H1 (cell line): ENCODE data around the gene LILRB3. TPM values are rescaled to one million over a fixed set of nuclear protein-coding genes. Genes with fewer than 3 reads are reported as not detected.
A peak's percentile ranks its signal among the peaks of the same experiment; 100 is the strongest.

Experiments
- CTCF ChIA-PET: fragments of 300-600 bp; sonication (Branson Sonifier 250); formaldehyde crosslinking; loops from one replicate; lab custom pipeline; 2021; ENCODE audit not compliant: partially characterized antibody; lab: Charles Lee
- POLR2A ChIA-PET: fragments of 300-600 bp; sonication (Branson Sonifier 250); formaldehyde crosslinking; loops from one replicate; lab custom pipeline; 2021; ENCODE audit warnings: inconsistent platforms; ENCODE audit not compliant: partially characterized antibody; lab: Charles Lee
- DNase-seq, 2 experiments: peaks; one replicate each; pipeline versions ENCODE4 v3.0.0 to v3.0.0-alpha.2; 2010 to 2022; ENCODE audit warnings: low spot score in 2 of 2, low read depth in 1 of 2, mixed read lengths in 1 of 2
- FAIRE-seq: peaks from 2 replicates; lab custom pipeline; 2011; peaks lifted over from hg19 to GRCh38; lab: Jason Lieb, UNC
- H2AFZ ChIP-seq: 2 replicates; pipeline ENCODE4 v1.8.1; 2012; ENCODE audit warnings: low read length, inconsistent platforms
- H2AK5ac ChIP-seq: 2 replicates; pipeline ENCODE4 v1.6.1; 2013; ENCODE audit warnings: low read depth, low read length
- H2BK120ac ChIP-seq: replicated peaks from 2 replicates; pipeline ENCODE3; 2013; ENCODE audit warnings: low read depth, low read length, inconsistent platforms
- H2BK12ac ChIP-seq: 2 replicates; pipeline ENCODE4 v1.6.1; 2013; ENCODE audit warnings: low read depth, low read length
- H2BK15ac ChIP-seq: 2 replicates; pipeline ENCODE4 v1.6.1; 2013; ENCODE audit warnings: low read length
- H2BK20ac ChIP-seq: 2 replicates; pipeline ENCODE4 v1.6.1; 2013; ENCODE audit warnings: low read length
- H2BK5ac ChIP-seq: 2 replicates; pipeline ENCODE4 v1.6.1; 2013; ENCODE audit warnings: low read depth, low read length
- H3K14ac ChIP-seq: 2 replicates; pipeline ENCODE4 v1.6.1; 2013; ENCODE audit warnings: inconsistent platforms; ENCODE audit not compliant: insufficient read length
- H3K18ac ChIP-seq: 2 replicates; pipeline ENCODE4 v1.6.1; 2013; ENCODE audit warnings: low read length; ENCODE audit errors: extremely low read depth
- H3K23ac ChIP-seq: 2 replicates; pipeline ENCODE4 v1.6.1; 2013; ENCODE audit warnings: inconsistent platforms; ENCODE audit not compliant: insufficient read length
- H3K23me2 ChIP-seq: 2 replicates; pipeline ENCODE4 v1.6.1; 2013; ENCODE audit warnings: low read depth, low read length
- H3K27ac ChIP-seq: 2 replicates; pipeline ENCODE4 v1.6.1; 2011; ENCODE audit warnings: low read depth, low read length, inconsistent platforms
- H3K27me3 ChIP-seq, 4 experiments: replicated peaks in 1 of 4; 1 replicate in 1 of 4; 2 replicates in 3 of 4; pipeline versions ENCODE4 v1.6.1 to v1.8.1; 2011 to 2013; ENCODE audit warnings: low read length in 3 of 4, mild to moderate bottlenecking in 3 of 4, inconsistent platforms in 2 of 4, mixed read lengths in 2 of 4, moderate library complexity in 1 of 4; ENCODE audit not compliant: control insufficient read depth in 3 of 4, insufficient read depth in 3 of 4; ENCODE audit errors: extremely low read depth in 1 of 4
- H3K36me3 ChIP-seq, 4 experiments: 2 replicates each; pipeline versions ENCODE4 v1.6.1 to v1.8.1; 2011 to 2013; ENCODE audit warnings: mild to moderate bottlenecking in 4 of 4, low read length in 3 of 4, moderate library complexity in 2 of 4, control low read depth in 1 of 4, inconsistent platforms in 1 of 4; ENCODE audit not compliant: insufficient read depth in 4 of 4, control insufficient read depth in 2 of 4
- H3K4ac ChIP-seq: replicated peaks from 2 replicates; pipeline ENCODE3; 2013; ENCODE audit warnings: low read length, low read depth, mixed read lengths, inconsistent platforms; ENCODE audit not compliant: insufficient read length
- H3K4me1 ChIP-seq, 4 experiments: replicated peaks in 1 of 4; 1 replicate in 1 of 4; 2 replicates in 3 of 4; pipeline versions ENCODE4 v1.6.1 to v1.8.1; 2011 to 2013; ENCODE audit warnings: low read length in 3 of 4, inconsistent platforms in 2 of 4, mixed read lengths in 1 of 4; ENCODE audit not compliant: insufficient read depth in 4 of 4, control insufficient read depth in 3 of 4
- H3K4me2 ChIP-seq, 2 experiments: 2 replicates each; pipeline versions ENCODE4 v1.6.1 to v1.8.1; 2011 to 2013; ENCODE audit warnings: low read depth in 2 of 2, low read length in 2 of 2, control low read depth in 1 of 2, inconsistent platforms in 1 of 2, mild to moderate bottlenecking in 1 of 2; ENCODE audit not compliant: insufficient read depth in 1 of 2
- H3K4me3 ChIP-seq, 4 experiments: fragments of 200-600, 300-600 bp in 1 of 4; sonication (generic), shearing (Covaris generic), sonication (Bioruptor Twin) in 1 of 4; 2 replicates each; pipeline versions ENCODE4 v1.5.1 to v1.8.1; 2011 to 2016; ENCODE audit warnings: low read length in 4 of 4, low read depth in 3 of 4, control low read depth in 2 of 4, inconsistent platforms in 2 of 4, mild to moderate bottlenecking in 2 of 4, mixed read lengths in 1 of 4, moderate library complexity in 1 of 4; ENCODE audit not compliant: insufficient read depth in 2 of 4; ENCODE audit errors: extremely low read depth in 1 of 4
- H3K56ac ChIP-seq: replicated peaks from 2 replicates; pipeline ENCODE3; 2013; ENCODE audit warnings: low read depth, mild to moderate bottlenecking, mixed read lengths, low read length, inconsistent platforms; ENCODE audit not compliant: insufficient read length
- H3K79me1 ChIP-seq: 2 replicates; pipeline ENCODE4 v1.6.1; 2013; ENCODE audit warnings: low read depth, low read length, control low read depth
- H3K79me2 ChIP-seq, 2 experiments: 2 replicates each; pipeline versions ENCODE4 v1.6.1 to v1.8.1; 2012 to 2013; ENCODE audit warnings: low read length in 2 of 2, mild to moderate bottlenecking in 2 of 2, inconsistent platforms in 1 of 2; ENCODE audit not compliant: insufficient read depth in 2 of 2, control insufficient read depth in 1 of 2
- H3K9ac ChIP-seq, 4 experiments: replicated peaks in 1 of 4; 1 replicate in 1 of 4; 2 replicates in 3 of 4; pipeline versions ENCODE4 v1.6.1 to v1.8.1; 2011 to 2013; ENCODE audit warnings: low read depth in 3 of 4, low read length in 3 of 4, control low read depth in 2 of 4, mild to moderate bottlenecking in 2 of 4, moderate library complexity in 2 of 4, inconsistent platforms in 1 of 4; ENCODE audit errors: extremely low read depth in 1 of 4
- H3K9me3 ChIP-seq, 2 experiments: 2 replicates each; pipeline versions ENCODE4 v1.6.1 to v1.8.1; 2012 to 2013; ENCODE audit warnings: mild to moderate bottlenecking in 2 of 2, moderate library complexity in 2 of 2, control low read depth in 1 of 2, inconsistent platforms in 1 of 2, low read depth in 1 of 2, low read length in 1 of 2, mixed read lengths in 1 of 2; ENCODE audit not compliant: insufficient read depth in 2 of 2
- H4K20me1 ChIP-seq, 2 experiments: replicated peaks in 1 of 2; 2 replicates each; pipeline versions ENCODE3 to v1.8.1; 2011 to 2013; ENCODE audit warnings: inconsistent platforms in 2 of 2, low read length in 2 of 2, mild to moderate bottlenecking in 1 of 2; ENCODE audit not compliant: insufficient read depth in 2 of 2, control insufficient read depth in 1 of 2
- H4K5ac ChIP-seq: 2 replicates; pipeline ENCODE4 v1.6.1; 2013; ENCODE audit warnings: low read length, low read depth, mixed read lengths, inconsistent platforms; ENCODE audit not compliant: insufficient read length
- H4K8ac ChIP-seq: 2 replicates; pipeline ENCODE4 v1.8.0; 2013; ENCODE audit warnings: mild to moderate bottlenecking, moderate library complexity, low read length, inconsistent platforms; ENCODE audit not compliant: insufficient read depth; ENCODE audit errors: extremely low read depth
- H4K91ac ChIP-seq: replicated peaks from 2 replicates; pipeline ENCODE3; 2013; ENCODE audit warnings: low read length, mixed read lengths, inconsistent platforms; ENCODE audit not compliant: insufficient read length
- CHD2 ChIP-seq: IDR thresholded peaks from 2 replicates; pipeline ENCODE4 v1.6.1; 2012; ENCODE audit warnings: low read length, improper control_type of control experiment
- POLR2A ChIP-seq, 2 experiments: IDR thresholded peaks; 1 replicate in 1 of 2; 2 replicates in 1 of 2; pipeline ENCODE4 v1.6.1; 2011; ENCODE audit warnings: low read depth in 2 of 2, low read length in 2 of 2, mild to moderate bottlenecking in 2 of 2; ENCODE audit errors: control extremely low read depth in 1 of 2
- WGBS, 2 experiments: shearing (Covaris generic) in 1 of 2; methylation state at CpG; one replicate each; pipeline versions ENCODE4 v1.1.6 to v1.1.7; 2013 to 2015; ENCODE audit warnings: low lambda C conversion rate in 2 of 2, mixed read lengths in 2 of 2, inconsistent platforms in 1 of 2, low coverage in 1 of 2, missing lambda C conversion rate in 1 of 2; ENCODE audit not compliant: insufficient replicate concordance in 2 of 2, insufficient coverage in 1 of 2, insufficient read length in 1 of 2; ENCODE audit errors: extremely low coverage in 1 of 2, missing lambda C conversion rate in 1 of 2; 5-methylcytosine and 5-hydroxymethylcytosine counted together
- polyA plus RNA-seq, 7 experiments: library from polyadenylated mRNA; depleted of rRNA in 3 of 7; stranded (reverse) in 5 of 7; unstranded in 2 of 7; fragments of >200 nt in 5 of 7; fragments of 200-250 nt in 2 of 7; gene quantifications; 1 replicate in 5 of 7; 2 replicates in 1 of 7; 4 replicates in 1 of 7; pipeline versions ENCODE4 v1.2.1 to v1.2.3, GENCODE V29; 2011 to 2013; ENCODE audit warnings: missing spikeins in 2 of 7, mixed read lengths in 2 of 7
- total RNA-seq: library from RNA; stranded (reverse); fragmentation: NEBNext Ultra II Directional; extraction: Animal tissue kit (Norgen Biotek cat#: 25700); gene quantifications from 2 replicates; pipeline ENCODE4 v1.2.1, GENCODE V29; 2021

LILRB3 gene
- total and polyA plus RNA-seq, 2 of the 8 experiments (the other 6 are each of a cell fraction or from before 2014, with no cell fraction given): not detected

- H2BK12ac ChIP-seq: no peak overlapping the region
- no peak overlapping the region for H2AFZ ChIP-seq
- H3K79me1 ChIP-seq: no peaks in the 10 kb centered on the region
- H3K4me1 ChIP-seq: peaks cover 0 to 7% (median 3%) of the 10 kb centered on the region in 4 experiments; a peak in 6 of 7 replicates
- H3K36me3 ChIP-seq: peaks cover 0 to 3% (median 0%) of the 10 kb centered on the region in 4 experiments; a peak in 3 of 8 replicates
- no peak overlapping the region for H2BK120ac ChIP-seq
- H2BK20ac ChIP-seq: no peak overlapping the region
- no peak overlapping the region for H4K8ac ChIP-seq
- H4K20me1 ChIP-seq: peaks cover 7 to 9% of the 10 kb centered on the region in 2 experiments
- H3K79me2 ChIP-seq: no peaks in the 10 kb centered on the region
- no peak overlapping the region for H3K4ac ChIP-seq
- no peaks in the 10 kb centered on the region; the same call in 1 of the 2 replicates for H3K23me2 ChIP-seq
- CTCF ChIA-PET: interaction anchor here (0.6 to 2.6 kb wide), 8 partner anchors 10 to 1286 kb away, joined by 3 to 8 read pairs (median 6); partner anchors contain the start of genes LENG1 and RPS9
- H3K9me3 ChIP-seq: no peaks in the 10 kb centered on the region
- POLR2A ChIA-PET: interaction anchor here (0.7 to 6.7 kb wide), 14 partner anchors 9 to 242 kb away, joined by 3 to 55 read pairs (median 6); partner anchors contain the start of genes CNOT3, LENG1, MBOAT7 and RPS9
- H3K9ac ChIP-seq: no peak overlapping the region
- H3K23ac ChIP-seq: no peak overlapping the region
- no peak overlapping the region for H3K18ac ChIP-seq
- H3K4me3 ChIP-seq: no peak overlapping the region
- no peak overlapping the region for H3K27ac ChIP-seq
- no peak overlapping the region for H3K56ac ChIP-seq
- no peak for TF ChIP-seq CHD2
- TF ChIP-seq POLR2A (IDR thresholded peaks at IDR 0.05; ENCODE audit: control extremely low read depth in 1 of 2, low read depth in 2 of 2, low read length in 2 of 2): peak in 1 of 2 experiments; percentile 47; a peak in 1 of 3 replicates
- TF ChIP-seq, all 59 proteins: peak for 1
- 91% methylated on average over 20 of the region's 25 CpGs; no CpG with 5 or more reads in 1 of the 2 experiments for WGBS, 2 experiments
- H3K4me2 ChIP-seq: no peak overlapping the region; a peak in 1 of 4 replicates
- H3K27me3 ChIP-seq: no peaks in the 10 kb centered on the region
- H4K5ac ChIP-seq: no peak overlapping the region
- no peak overlapping the region for H2AK5ac ChIP-seq
- no peak overlapping the region for H2BK15ac ChIP-seq
- no peak for DNase-seq
- H2BK5ac ChIP-seq: no peak overlapping the region
- no peak overlapping the region for H4K91ac ChIP-seq
- H3K14ac ChIP-seq: no peak overlapping the region
- no peak for FAIRE-seq
Observed at GRCh38 chr19:54173951-54174834, 48.6 kb downstream of the LILRB3 start.
